HepG2 (cell line): ENCODE data around the gene PSD. TPM values are rescaled to one million over a fixed set of nuclear protein-coding genes. Genes with fewer than 3 reads are reported as not detected.

Experiments used
- ADNP ChIP-seq: sonication (generic); formaldehyde crosslinking; IDR thresholded peaks from 2 replicates; pipeline ENCODE4 v1.4.0; 2020; ENCODE audit warnings: missing genetic modification reagents
- ATF4 ChIP-seq, 2 experiments: fragments of 450-650 bp in 1 of 2; sonication (generic) in 1 of 2; formaldehyde crosslinking; IDR thresholded peaks; 2 replicates each; pipeline versions ENCODE4 v1.5.0 to v1.8.0; 2020 to 2022; ENCODE audit warnings: mild to moderate bottlenecking in 1 of 2, missing genetic modification reagents in 1 of 2
- CREM ChIP-seq, 2 experiments: sonication (generic) in 1 of 2; formaldehyde crosslinking in 1 of 2; IDR thresholded peaks; 2 replicates each; pipeline versions ENCODE4 v1.4.0 to v1.6.1; 2016 to 2020; ENCODE audit warnings: antibody characterized with exemption in 1 of 2, mild to moderate bottlenecking in 1 of 2, missing genetic modification reagents in 1 of 2
- GMEB1 ChIP-seq: sonication (generic); formaldehyde crosslinking; IDR thresholded peaks from 2 replicates; pipeline ENCODE4 v1.5.1; 2020; ENCODE audit warnings: missing genetic modification reagents, mild to moderate bottlenecking, borderline replicate concordance
- JUN ChIP-seq: sonication (generic); formaldehyde crosslinking; IDR thresholded peaks from 2 replicates; pipeline ENCODE4 v1.4.0; 2020; ENCODE audit warnings: mild to moderate bottlenecking, missing genetic modification reagents
- KDM2A ChIP-seq: sonication (generic); formaldehyde crosslinking; IDR thresholded peaks from 2 replicates; pipeline ENCODE4 v1.4.0; 2020; ENCODE audit warnings: low read depth, missing genetic modification reagents, borderline replicate concordance
- SIX1 ChIP-seq: sonication (generic); formaldehyde crosslinking; IDR thresholded peaks from 2 replicates; pipeline ENCODE4 v1.4.0; 2020; ENCODE audit warnings: missing genetic modification reagents, borderline replicate concordance
- SMAD3 ChIP-seq: sonication (generic); formaldehyde crosslinking; IDR thresholded peaks from 2 replicates; pipeline ENCODE4 v1.4.0; 2020; ENCODE audit warnings: missing genetic modification reagents
- SNAPC2 ChIP-seq: sonication (generic); formaldehyde crosslinking; IDR thresholded peaks from 2 replicates; pipeline ENCODE4 v1.8.1; 2022; ENCODE audit warnings: mild to moderate bottlenecking, missing genetic modification reagents
- ZBTB25 ChIP-seq: IDR thresholded peaks from 2 replicates; pipeline ENCODE4 v1.6.1; 2018; ENCODE audit warnings: missing genetic modification reagents
- ZNF20 ChIP-seq: sonication (generic); formaldehyde crosslinking; IDR thresholded peaks from 2 replicates; pipeline ENCODE4 v1.4.0; 2020; ENCODE audit warnings: mild to moderate bottlenecking, moderate library complexity, missing genetic modification reagents
- ZNF251 ChIP-seq: sonication (generic); formaldehyde crosslinking; IDR thresholded peaks from 2 replicates; pipeline ENCODE4 v1.9.0; 2021; ENCODE audit warnings: mild to moderate bottlenecking, missing genetic modification reagents
- ZNF335 ChIP-seq: sonication (generic); formaldehyde crosslinking; IDR thresholded peaks from 2 replicates; pipeline ENCODE4 v1.4.0; 2020; ENCODE audit warnings: missing genetic modification reagents
- ZNF362 ChIP-seq: sonication (generic); formaldehyde crosslinking; IDR thresholded peaks from 2 replicates; pipeline ENCODE4 v1.4.0; 2020; ENCODE audit warnings: missing genetic modification reagents, mild to moderate bottlenecking, borderline replicate concordance
- ZNF503 ChIP-seq: sonication (generic); formaldehyde crosslinking; IDR thresholded peaks from 2 replicates; pipeline ENCODE4 v1.4.0; 2020; ENCODE audit warnings: missing genetic modification reagents
- ZNF589 ChIP-seq: sonication (generic); formaldehyde crosslinking; conservative IDR thresholded peaks from 2 replicates; pipeline ENCODE4 v1.8.0; 2022; ENCODE audit warnings: mild to moderate bottlenecking, moderate library complexity, missing genetic modification reagents
- ZNF710 ChIP-seq: sonication (generic); formaldehyde crosslinking; IDR thresholded peaks from 2 replicates; pipeline ENCODE4 v1.5.0; 2020; ENCODE audit warnings: mild to moderate bottlenecking, missing genetic modification reagents, borderline replicate concordance
- ZNF776 ChIP-seq: sonication (generic); formaldehyde crosslinking; IDR thresholded peaks from 2 replicates; pipeline ENCODE4 v1.4.0; 2020; ENCODE audit warnings: mild to moderate bottlenecking, missing genetic modification reagents
- ZNF782 ChIP-seq: sonication (generic); formaldehyde crosslinking; IDR thresholded peaks from 2 replicates; pipeline ENCODE4 v1.4.0; 2020; ENCODE audit warnings: missing genetic modification reagents, mild to moderate bottlenecking, borderline replicate concordance
- polyA plus RNA-seq, 8 experiments: library from polyadenylated mRNA; depleted of rRNA in 3 of 8; stranded (reverse) in 7 of 8; unstranded in 1 of 8; fragments of >200 nt; fragmentation: Illumina TruSeq in 4 of 8; extraction: Trizol in 4 of 8; gene quantifications; 2 replicates each; pipeline versions ENCODE4 v1.2.1 to v1.2.3, GENCODE V29; 2011 to 2016; ENCODE audit warnings: low read depth in 4 of 8, missing spikeins in 1 of 8, mixed read lengths in 1 of 8; ENCODE audit not compliant: insufficient read depth in 1 of 8
- total RNA-seq, 5 experiments: library from RNA; depleted of rRNA; stranded (reverse); fragments of >200 nt; fragmentation: Illumina TruSeq; extraction: Trizol; gene quantifications; 2 replicates each; pipeline ENCODE4 v1.2.3, GENCODE V29; 2016; ENCODE audit warnings: low read depth in 1 of 5

Gene PSD
- total and polyA plus RNA-seq, 2 of the 13 experiments (the other 11 are each of a cell fraction or from before 2014, with no cell fraction given) = 0.35 to 0.58 TPM

GRCh38 chr10:102422545-102423129 lies 4.1 kb upstream of the PSD start (continued):
- TF ChIP-seq SIX1 = no peak
- TF ChIP-seq ZBTB25 = peak; percentile 78; the same call in 1 of the 2 replicates
- TF ChIP-seq ZNF776 (CRISPR knock-in tag) = no peak
- no peak for TF ChIP-seq SMAD3 (CRISPR knock-in tag)
- TF ChIP-seq ZNF589 (CRISPR knock-in tag) = 0 out of 2 replicates have a peak, but pooled peaks have one; percentile 72
- peak; percentile 54 for TF ChIP-seq ZNF710 (CRISPR knock-in tag)
- 0 out of 2 replicates have a peak, but pooled peaks have one; percentile 7 for TF ChIP-seq CREM (IDR thresholded peaks at IDR 0.05)
- TF ChIP-seq CREM (CRISPR knock-in tag; IDR thresholded peaks at IDR 0.05) = 0 out of 2 replicates have a peak, but pooled peaks have one; percentile 6
- TF ChIP-seq JUN (CRISPR knock-in tag) = peak; percentile 73; the same call in 1 of the 2 replicates
- peak; percentile 77; the same call in 1 of the 2 replicates for TF ChIP-seq ZNF362
- no peak for TF ChIP-seq ZNF335 (CRISPR knock-in tag)
- no peak for TF ChIP-seq ZNF20
- no peak for TF ChIP-seq ATF4 (CRISPR knock-in tag; IDR thresholded peaks at IDR 0.05)
- peak; percentile 71; the same call in 1 of the 2 replicates for TF ChIP-seq GMEB1 (CRISPR knock-in tag)
- peak; percentile 98 for TF ChIP-seq KDM2A
- no peak for TF ChIP-seq ADNP
- peak; percentile 96; the same call in 1 of the 2 replicates for TF ChIP-seq ZNF251
- TF ChIP-seq ZNF503 (CRISPR knock-in tag) = peak; percentile 38; the same call in 1 of the 2 replicates
- TF ChIP-seq SNAPC2 (CRISPR knock-in tag) = no peak
- peak; percentile 82 for TF ChIP-seq ZNF782 (CRISPR knock-in tag)
